Keratinocyte (primary cell): Measurements from ENCODE around the gene SLX4IP. TPM values are rescaled to one million over a fixed set of nuclear protein-coding genes. Genes with fewer than 3 reads are reported as not detected.

Experiments used
- DNase-seq: peaks from one replicate; pipeline ENCODE4 v3.0.0-alpha.2; 2011; ENCODE audit warnings: low read depth, missing footprints, low spot score
- FAIRE-seq: peaks from 2 replicates; lab custom pipeline; 2011; peaks lifted over from hg19 to GRCh38; lab: Jason Lieb, UNC
- H2AFZ ChIP-seq: 2 replicates; pipeline ENCODE4 v1.6.0; 2012; ENCODE audit warnings: low read length, control low read depth, inconsistent platforms; ENCODE audit not compliant: control insufficient read depth
- H3K27ac ChIP-seq: 2 replicates; pipeline ENCODE4 v1.5.1; 2011; ENCODE audit warnings: low read length; ENCODE audit not compliant: control insufficient read depth, insufficient read depth
- H3K27me3 ChIP-seq: 3 replicates; pipeline ENCODE4 v1.6.0; 2011; ENCODE audit warnings: low read length; ENCODE audit not compliant: control insufficient read depth, insufficient read depth; ENCODE audit errors: extremely low read depth
- H3K36me3 ChIP-seq, 2 experiments: 2 replicates in 1 of 2; 3 replicates in 1 of 2; pipeline ENCODE4 v1.5.1; 2011; ENCODE audit warnings: low read length in 2 of 2, mild to moderate bottlenecking in 1 of 2; ENCODE audit not compliant: control insufficient read depth in 2 of 2, insufficient read depth in 2 of 2; ENCODE audit errors: extremely low read depth in 1 of 2
- H3K4me1 ChIP-seq: 3 replicates; pipeline ENCODE4 v1.5.1; 2011; ENCODE audit warnings: low read length; ENCODE audit not compliant: control insufficient read depth, insufficient read depth; ENCODE audit errors: extremely low read depth
- H3K4me2 ChIP-seq: 3 replicates; pipeline ENCODE4 v1.6.0; 2011; ENCODE audit warnings: low read depth, low read length; ENCODE audit not compliant: control insufficient read depth, insufficient read depth; ENCODE audit errors: extremely low read depth
- H3K4me3 ChIP-seq, 3 experiments: fragments of 200-600 bp in 1 of 3; sonication (generic) in 1 of 3; 2 replicates in 2 of 3; 3 replicates in 1 of 3; pipeline ENCODE4 v1.5.1; 2011 to 2016; ENCODE audit warnings: low read length in 3 of 3, mild to moderate bottlenecking in 3 of 3, control low read depth in 2 of 3, inconsistent platforms in 1 of 3, low read depth in 1 of 3, mixed read lengths in 1 of 3, mixed run types in 1 of 3, moderate library complexity in 1 of 3; ENCODE audit not compliant: control insufficient read depth in 2 of 3, insufficient read depth in 2 of 3; ENCODE audit errors: extremely low read depth in 1 of 3
- H3K79me2 ChIP-seq: 2 replicates; pipeline ENCODE4 v1.6.0; 2012; ENCODE audit warnings: low read length; ENCODE audit not compliant: control insufficient read depth, insufficient read depth
- H3K9ac ChIP-seq: 3 replicates; pipeline ENCODE4 v1.6.0; 2011; ENCODE audit warnings: low read length; ENCODE audit not compliant: control insufficient read depth, insufficient read depth; ENCODE audit errors: extremely low read depth
- H3K9me1 ChIP-seq: 3 replicates; pipeline ENCODE4 v1.6.0; 2011; ENCODE audit warnings: low read length; ENCODE audit not compliant: control insufficient read depth, insufficient read depth; ENCODE audit errors: extremely low read depth
- H3K9me3 ChIP-seq: 2 replicates; pipeline ENCODE4 v1.5.1; 2012; ENCODE audit warnings: low read depth, low read length; ENCODE audit not compliant: control insufficient read depth
- H4K20me1 ChIP-seq: 3 replicates; pipeline ENCODE4 v1.6.0; 2011; ENCODE audit warnings: low read length; ENCODE audit not compliant: control insufficient read depth, insufficient read depth; ENCODE audit errors: extremely low read depth
- CTCF ChIP-seq, 3 experiments: IDR thresholded peaks in 1 of 3; conservative IDR thresholded peaks in 1 of 3; optimal IDR thresholded peaks in 1 of 3; 2 replicates in 2 of 3; 3 replicates in 1 of 3; pipeline versions ENCODE3 to v1.5.1; 2011; ENCODE audit warnings: low read length in 3 of 3, mild to moderate bottlenecking in 3 of 3, moderate library complexity in 2 of 3, control low read depth in 1 of 3, inconsistent platforms in 1 of 3; ENCODE audit not compliant: insufficient read depth in 2 of 3; ENCODE audit errors: extremely low read depth in 1 of 3
- EZH2 ChIP-seq: IDR thresholded peaks from one replicate; pipeline ENCODE4 v1.6.1; 2012; ENCODE audit warnings: inconsistent platforms, mild to moderate bottlenecking, low read length, moderate library complexity
- dilution Hi-C: fragments of 300-500 bp; cut with MboI; formaldehyde crosslinking; loops from one replicate; pipeline ENCODE4 v1.7.0; 2020; ENCODE audit warnings: low sequenced_read_pairs; ENCODE audit not compliant: extremely low pct_ligation_motif_present
- polyA plus RNA-seq, 5 experiments: library from polyadenylated mRNA; depleted of rRNA in 3 of 5; stranded (reverse) in 3 of 5; stranded (forward) in 1 of 5; unstranded in 1 of 5; fragments of >200 nt; gene quantifications; 1 replicate in 1 of 5; 2 replicates in 3 of 5; 3 replicates in 1 of 5; pipeline versions ENCODE4 v1.2.1 to v1.2.3, GENCODE V29; 2011 to 2012; ENCODE audit warnings: missing spikeins in 2 of 5, low read depth in 1 of 5, low replicate concordance in 1 of 5

SLX4IP gene
- polyA plus RNA-seq, 1 donor (not counting 4 experiments of a cell fraction or from before 2014, with no cell fraction given) = 3.0 TPM

- Histone ChIP-seq H3K4me2 (peak overlapping the region; percentile 8), H3K79me2 (peaks cover 78% of the 10 kb centered on the region), H3K27me3 (no peaks in the 10 kb centered on the region), H3K9me1 (no peaks in the 10 kb centered on the region), H3K27ac (no peak overlapping the region), H2AFZ (no peak overlapping the region), H4K20me1 (no peaks in the 10 kb centered on the region), H3K36me3 (peaks cover 4% of the 10 kb centered on the region in 2 experiments), H3K9me3 (no peaks in the 10 kb centered on the region), H3K9ac (no peak overlapping the region), H3K4me3 (no peak overlapping the region), H3K4me1 (peaks cover 33% of the 10 kb centered on the region)
- dilution Hi-C loops = no loop called here
- no peak for TF ChIP-seq CTCF (optimal IDR thresholded peaks at IDR 0.05 in 1 of 3, IDR thresholded peaks at IDR 0.05 in 1 of 3, conservative IDR thresholded peaks at IDR 0.05 in 1 of 3; ENCODE audit: extremely low read depth in 1 of 3, insufficient read depth in 2 of 3, low read length in 3 of 3)
- TF ChIP-seq EZH2 = no peak
- DNase-seq (no peak), FAIRE-seq (no peak)
Observed at GRCh38 chr20:10432079-10432478, 3.0 kb upstream of the SLX4IP start.

GRCh38 chr20:10433014-10433622 lies 2.0 kb upstream of the SLX4IP start:
- H3K36me3 ChIP-seq = peaks cover 4% of the 10 kb centered on the region in 2 experiments
- peak overlapping the region; percentile 85 to 99 (median 96) for H3K4me3 ChIP-seq
- H3K27ac ChIP-seq = peak overlapping the region; percentile 99
- dilution Hi-C loops = no loop called here
- peaks cover 33% of the 10 kb centered on the region for H3K4me1 ChIP-seq
- H3K9me1 ChIP-seq = no peaks in the 10 kb centered on the region
- H3K27me3 ChIP-seq = no peaks in the 10 kb centered on the region
- no peak for FAIRE-seq
- peaks cover 71% of the 10 kb centered on the region for H3K79me2 ChIP-seq
- H3K4me2 ChIP-seq = peak overlapping the region; percentile 94
- DNase-seq = no peak
- H3K9me3 ChIP-seq = no peaks in the 10 kb centered on the region
- peak overlapping the region; percentile 95 for H3K9ac ChIP-seq
- H2AFZ ChIP-seq = peak overlapping the region; percentile 80
- no peaks in the 10 kb centered on the region for H4K20me1 ChIP-seq
- no peak for TF ChIP-seq CTCF (optimal IDR thresholded peaks at IDR 0.05 in 1 of 3, IDR thresholded peaks at IDR 0.05 in 1 of 3, conservative IDR thresholded peaks at IDR 0.05 in 1 of 3; ENCODE audit: extremely low read depth in 1 of 3, insufficient read depth in 2 of 3, low read length in 3 of 3)
- TF ChIP-seq EZH2 = no peak
